Measurements from ENCODE around the gene MTNR1A.

DNA sequence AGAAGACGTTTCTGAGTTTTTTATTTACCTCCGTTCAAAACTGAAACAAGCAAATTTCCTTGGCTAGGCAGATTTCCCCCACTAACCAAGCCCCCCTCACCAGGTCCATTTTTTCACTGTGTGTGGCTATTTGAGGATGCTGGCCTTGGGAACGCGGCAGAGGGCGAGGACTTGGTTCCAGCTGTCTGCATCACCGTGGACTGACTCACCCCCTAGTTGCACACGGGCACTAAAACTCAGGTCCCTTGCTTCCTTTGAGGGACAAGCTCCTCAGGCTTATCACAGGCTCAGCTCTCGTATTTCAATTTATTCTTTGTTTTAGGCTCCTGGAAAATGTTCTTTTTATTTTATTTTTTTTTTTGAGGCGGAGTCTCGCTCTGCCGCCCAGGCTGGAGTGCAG, 8.4 kb upstream of the MTNR1A start:
- no peak for TF ChIP-seq NFE2L2 (IDR thresholded peaks at IDR 0.05; ENCODE audit: low read depth, low read length)
- TF ChIP-seq, protein P1, sequence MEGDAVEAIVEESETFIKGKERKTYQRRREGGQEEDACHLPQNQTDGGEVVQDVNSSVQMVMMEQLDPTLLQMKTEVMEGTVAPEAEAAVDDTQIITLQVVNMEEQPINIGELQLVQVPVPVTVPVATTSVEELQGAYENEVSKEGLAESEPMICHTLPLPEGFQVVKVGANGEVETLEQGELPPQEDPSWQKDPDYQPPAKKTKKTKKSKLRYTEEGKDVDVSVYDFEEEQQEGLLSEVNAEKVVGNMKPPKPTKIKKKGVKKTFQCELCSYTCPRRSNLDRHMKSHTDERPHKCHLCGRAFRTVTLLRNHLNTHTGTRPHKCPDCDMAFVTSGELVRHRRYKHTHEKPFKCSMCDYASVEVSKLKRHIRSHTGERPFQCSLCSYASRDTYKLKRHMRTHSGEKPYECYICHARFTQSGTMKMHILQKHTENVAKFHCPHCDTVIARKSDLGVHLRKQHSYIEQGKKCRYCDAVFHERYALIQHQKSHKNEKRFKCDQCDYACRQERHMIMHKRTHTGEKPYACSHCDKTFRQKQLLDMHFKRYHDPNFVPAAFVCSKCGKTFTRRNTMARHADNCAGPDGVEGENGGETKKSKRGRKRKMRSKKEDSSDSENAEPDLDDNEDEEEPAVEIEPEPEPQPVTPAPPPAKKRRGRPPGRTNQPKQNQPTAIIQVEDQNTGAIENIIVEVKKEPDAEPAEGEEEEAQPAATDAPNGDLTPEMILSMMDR (conservative IDR thresholded peaks at IDR 0.05; ENCODE audit: low read depth, low read length): no peak
- no peak for TF ChIP-seq BHLHE40 (IDR thresholded peaks at IDR 0.05; ENCODE audit: low read depth, low read length)
- TF ChIP-seq MAZ (IDR thresholded peaks at IDR 0.05; ENCODE audit: borderline replicate concordance, low read depth, low read length): no peak

All from IMR-90 (cell line).